SK-N-SH treated with all-trans-retinoic acid at 6 μM for 48 hours (cell line): ENCODE measurements around the gene SPG11.

Experiments
- ATAC-seq: fragments of 200-7000 bp; cut with Tn5 transposase; 3 replicates; pipeline ENCODE4 v1.9.1; 2020; ENCODE audit warnings: mild to moderate bottlenecking, moderate library complexity
- ARNTL ChIP-seq: fragments of 450-650 bp; formaldehyde crosslinking; IDR thresholded peaks from 2 replicates; pipeline ENCODE4 v1.5.0; 2020; ENCODE audit warnings: low read depth, mild to moderate bottlenecking, moderate library complexity, borderline replicate concordance
- BACH2 ChIP-seq: fragments of 250-450 bp; sonication (Bioruptor Pico); IDR thresholded peaks from 2 replicates; pipeline ENCODE4 v1.9.0; 2021; ENCODE audit warnings: mild to moderate bottlenecking, borderline replicate concordance
- CREB5 ChIP-seq: fragments of 250-450 bp; sonication (Bioruptor Pico); IDR thresholded peaks from 2 replicates; pipeline ENCODE4 v1.5.1; 2020; ENCODE audit warnings: low read depth, mild to moderate bottlenecking, moderate library complexity
- ESRRG ChIP-seq: fragments of 250-450 bp; sonication (Bioruptor Pico); IDR thresholded peaks from 2 replicates; pipeline ENCODE4 v1.6.1; 2021; ENCODE audit warnings: mild to moderate bottlenecking
- GLIS3 ChIP-seq: fragments of 250-450 bp; sonication (Bioruptor Pico); IDR thresholded peaks from 2 replicates; pipeline ENCODE4 v1.5.0; 2020; ENCODE audit warnings: mild to moderate bottlenecking, moderate library complexity
- ISL1 ChIP-seq: fragments of 250-450 bp; sonication (Bioruptor Pico); IDR thresholded peaks from 2 replicates; pipeline ENCODE4 v2.1.2; 2022; ENCODE audit warnings: mild to moderate bottlenecking, moderate library complexity
- OSR1 ChIP-seq: fragments of 250-450 bp; sonication (Bioruptor Pico); IDR thresholded peaks from 2 replicates; pipeline ENCODE4 v1.8.0; 2022; ENCODE audit warnings: moderate library complexity, mild to moderate bottlenecking, inconsistent platforms
- POU6F1 ChIP-seq: fragments of 250-450 bp; sonication (Bioruptor Pico); IDR thresholded peaks from 2 replicates; pipeline ENCODE4 v1.8.0; 2021; ENCODE audit warnings: low read depth, mild to moderate bottlenecking, moderate library complexity, borderline replicate concordance
- PPARA ChIP-seq: fragments of 250-450 bp; sonication (Bioruptor Pico); IDR thresholded peaks from 2 replicates; pipeline ENCODE4 v1.5.0; 2020; ENCODE audit warnings: mild to moderate bottlenecking, borderline replicate concordance
- RARB ChIP-seq: fragments of 250-450 bp; sonication (Bioruptor Pico); IDR thresholded peaks from 2 replicates; pipeline ENCODE4 v1.8.0; 2021; ENCODE audit warnings: mild to moderate bottlenecking, moderate library complexity
- SNAI2 ChIP-seq: fragments of 250-450 bp; sonication (Bioruptor Pico); IDR thresholded peaks from 2 replicates; pipeline ENCODE4 v1.5.0; 2020; ENCODE audit warnings: mild to moderate bottlenecking, moderate library complexity
- TCF4 ChIP-seq: fragments of 250-450 bp; sonication (Bioruptor Pico); IDR thresholded peaks from 2 replicates; pipeline ENCODE4 v1.8.0; 2021; ENCODE audit warnings: mild to moderate bottlenecking, moderate library complexity, borderline replicate concordance
- ZC3H10 ChIP-seq: fragments of 250-450 bp; sonication (Bioruptor Pico); IDR thresholded peaks from 2 replicates; pipeline ENCODE4 v1.5.1; 2021; ENCODE audit warnings: mild to moderate bottlenecking, moderate library complexity
- ZFP3 ChIP-seq: fragments of 250-450 bp; sonication (Bioruptor Pico); IDR thresholded peaks from 2 replicates; pipeline ENCODE4 v1.5.0; 2020; ENCODE audit warnings: mild to moderate bottlenecking, moderate library complexity
- ZFP30 ChIP-seq: fragments of 450-650 bp; formaldehyde crosslinking; IDR thresholded peaks from 2 replicates; pipeline ENCODE4 v1.5.0; 2022; ENCODE audit warnings: mild to moderate bottlenecking, moderate library complexity
- ZNF565 ChIP-seq: fragments of 450-650 bp; formaldehyde crosslinking; conservative IDR thresholded peaks from 2 replicates; pipeline ENCODE4 v1.5.0; 2020; ENCODE audit warnings: low read depth, mild to moderate bottlenecking, moderate library complexity
- ZNF70 ChIP-seq: fragments of 450-650 bp; formaldehyde crosslinking; IDR thresholded peaks from 2 replicates; pipeline ENCODE4 v1.5.0; 2020; ENCODE audit warnings: mild to moderate bottlenecking, moderate library complexity
- ZNF8 ChIP-seq: fragments of 450-650 bp; formaldehyde crosslinking; IDR thresholded peaks from 2 replicates; pipeline ENCODE4 v1.5.0; 2020; ENCODE audit warnings: mild to moderate bottlenecking, moderate library complexity
- TF ChIP-seq, protein P1 (sequence below): fragments of 250-450 bp; sonication (Bioruptor Pico); IDR thresholded peaks from 2 replicates; pipeline ENCODE4 v1.5.0; 2020; ENCODE audit warnings: mild to moderate bottlenecking, moderate library complexity
- TF ChIP-seq, protein P2 (sequence below): fragments of 250-450 bp; sonication (Bioruptor Pico); IDR thresholded peaks from 2 replicates; pipeline ENCODE4 v1.5.1; 2021; ENCODE audit warnings: mild to moderate bottlenecking, moderate library complexity
- TF ChIP-seq, protein P3 (sequence below): fragments of 250-450 bp; sonication (Bioruptor Pico); IDR thresholded peaks from 2 replicates; pipeline ENCODE4 v1.8.0; 2020; ENCODE audit warnings: mild to moderate bottlenecking, moderate library complexity, borderline replicate concordance

Gene SPG11

DNA sequence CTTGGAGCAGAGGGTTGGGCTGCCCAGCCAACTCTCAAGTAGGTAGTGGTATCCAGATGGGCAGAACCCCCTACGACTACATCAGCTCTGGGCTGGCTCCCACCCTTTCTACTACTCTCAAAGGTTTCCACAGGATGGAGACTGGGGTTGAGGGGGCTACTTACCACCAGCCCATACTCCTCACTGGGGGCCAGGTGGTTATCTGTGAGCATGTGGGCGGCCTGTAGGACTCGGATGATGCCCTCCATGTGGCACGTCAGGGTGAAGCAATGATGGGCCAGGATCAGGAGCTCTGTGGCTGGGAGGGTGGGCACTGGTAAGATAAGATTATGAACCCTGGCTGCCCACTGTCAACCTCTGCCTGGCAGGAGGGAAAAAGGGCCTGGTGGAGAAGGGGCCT is 93.1 kb downstream of the SPG11 start:
- TF ChIP-seq, protein P1, sequence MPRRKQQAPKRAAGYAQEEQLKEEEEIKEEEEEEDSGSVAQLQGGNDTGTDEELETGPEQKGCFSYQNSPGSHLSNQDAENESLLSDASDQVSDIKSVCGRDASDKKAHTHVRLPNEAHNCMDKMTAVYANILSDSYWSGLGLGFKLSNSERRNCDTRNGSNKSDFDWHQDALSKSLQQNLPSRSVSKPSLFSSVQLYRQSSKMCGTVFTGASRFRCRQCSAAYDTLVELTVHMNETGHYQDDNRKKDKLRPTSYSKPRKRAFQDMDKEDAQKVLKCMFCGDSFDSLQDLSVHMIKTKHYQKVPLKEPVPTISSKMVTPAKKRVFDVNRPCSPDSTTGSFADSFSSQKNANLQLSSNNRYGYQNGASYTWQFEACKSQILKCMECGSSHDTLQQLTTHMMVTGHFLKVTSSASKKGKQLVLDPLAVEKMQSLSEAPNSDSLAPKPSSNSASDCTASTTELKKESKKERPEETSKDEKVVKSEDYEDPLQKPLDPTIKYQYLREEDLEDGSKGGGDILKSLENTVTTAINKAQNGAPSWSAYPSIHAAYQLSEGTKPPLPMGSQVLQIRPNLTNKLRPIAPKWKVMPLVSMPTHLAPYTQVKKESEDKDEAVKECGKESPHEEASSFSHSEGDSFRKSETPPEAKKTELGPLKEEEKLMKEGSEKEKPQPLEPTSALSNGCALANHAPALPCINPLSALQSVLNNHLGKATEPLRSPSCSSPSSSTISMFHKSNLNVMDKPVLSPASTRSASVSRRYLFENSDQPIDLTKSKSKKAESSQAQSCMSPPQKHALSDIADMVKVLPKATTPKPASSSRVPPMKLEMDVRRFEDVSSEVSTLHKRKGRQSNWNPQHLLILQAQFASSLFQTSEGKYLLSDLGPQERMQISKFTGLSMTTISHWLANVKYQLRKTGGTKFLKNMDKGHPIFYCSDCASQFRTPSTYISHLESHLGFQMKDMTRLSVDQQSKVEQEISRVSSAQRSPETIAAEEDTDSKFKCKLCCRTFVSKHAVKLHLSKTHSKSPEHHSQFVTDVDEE (CRISPR knock-in tag), result no peak
- TF ChIP-seq BACH2 (no peak), ESRRG (CRISPR knock-in tag) (no peak), ZFP30 (no peak), ARNTL (CRISPR knock-in tag) (no peak), ISL1 (no peak), OSR1 (CRISPR knock-in tag) (no peak), CREB5 (CRISPR knock-in tag) (no peak), ZNF565 (CRISPR knock-in tag) (no peak), ZNF8 (CRISPR knock-in tag) (no peak), ZC3H10 (CRISPR knock-in tag) (no peak), TCF4 (no peak), PPARA (no peak), RARB (CRISPR knock-in tag) (no peak), ZFP3 (CRISPR knock-in tag) (no peak), GLIS3 (CRISPR knock-in tag) (no peak), POU6F1 (CRISPR knock-in tag) (no peak)
- TF ChIP-seq, protein P2, sequence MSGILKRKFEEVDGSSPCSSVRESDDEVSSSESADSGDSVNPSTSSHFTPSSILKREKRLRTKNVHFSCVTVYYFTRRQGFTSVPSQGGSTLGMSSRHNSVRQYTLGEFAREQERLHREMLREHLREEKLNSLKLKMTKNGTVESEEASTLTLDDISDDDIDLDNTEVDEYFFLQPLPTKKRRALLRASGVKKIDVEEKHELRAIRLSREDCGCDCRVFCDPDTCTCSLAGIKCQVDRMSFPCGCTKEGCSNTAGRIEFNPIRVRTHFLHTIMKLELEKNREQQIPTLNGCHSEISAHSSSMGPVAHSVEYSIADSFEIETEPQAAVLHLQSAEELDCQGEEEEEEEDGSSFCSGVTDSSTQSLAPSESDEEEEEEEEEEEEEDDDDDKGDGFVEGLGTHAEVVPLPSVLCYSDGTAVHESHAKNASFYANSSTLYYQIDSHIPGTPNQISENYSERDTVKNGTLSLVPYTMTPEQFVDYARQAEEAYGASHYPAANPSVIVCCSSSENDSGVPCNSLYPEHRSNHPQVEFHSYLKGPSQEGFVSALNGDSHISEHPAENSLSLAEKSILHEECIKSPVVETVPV (CRISPR knock-in tag), result no peak
- TF ChIP-seq, protein P3, sequence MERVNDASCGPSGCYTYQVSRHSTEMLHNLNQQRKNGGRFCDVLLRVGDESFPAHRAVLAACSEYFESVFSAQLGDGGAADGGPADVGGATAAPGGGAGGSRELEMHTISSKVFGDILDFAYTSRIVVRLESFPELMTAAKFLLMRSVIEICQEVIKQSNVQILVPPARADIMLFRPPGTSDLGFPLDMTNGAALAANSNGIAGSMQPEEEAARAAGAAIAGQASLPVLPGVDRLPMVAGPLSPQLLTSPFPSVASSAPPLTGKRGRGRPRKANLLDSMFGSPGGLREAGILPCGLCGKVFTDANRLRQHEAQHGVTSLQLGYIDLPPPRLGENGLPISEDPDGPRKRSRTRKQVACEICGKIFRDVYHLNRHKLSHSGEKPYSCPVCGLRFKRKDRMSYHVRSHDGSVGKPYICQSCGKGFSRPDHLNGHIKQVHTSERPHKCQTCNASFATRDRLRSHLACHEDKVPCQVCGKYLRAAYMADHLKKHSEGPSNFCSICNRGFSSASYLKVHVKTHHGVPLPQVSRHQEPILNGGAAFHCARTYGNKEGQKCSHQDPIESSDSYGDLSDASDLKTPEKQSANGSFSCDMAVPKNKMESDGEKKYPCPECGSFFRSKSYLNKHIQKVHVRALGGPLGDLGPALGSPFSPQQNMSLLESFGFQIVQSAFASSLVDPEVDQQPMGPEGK (CRISPR knock-in tag), result no peak
- no peak; the same call in 2 of the 3 replicates for ATAC-seq

GRCh38 chr15:44569316-44569715 is 94.1 kb downstream of the SPG11 start:
- ATAC-seq, result no peak
- TF ChIP-seq ESRRG (CRISPR knock-in tag), result no peak
- no peak for TF ChIP-seq TCF4
- TF ChIP-seq CREB5 (CRISPR knock-in tag), result no peak
- no peak for TF ChIP-seq BACH2
- no peak for TF ChIP-seq ARNTL (CRISPR knock-in tag)
- TF ChIP-seq OSR1 (CRISPR knock-in tag), result no peak
- TF ChIP-seq, protein P2 (CRISPR knock-in tag), result no peak
- TF ChIP-seq SNAI2, result no peak
- TF ChIP-seq GLIS3 (CRISPR knock-in tag), result no peak
- TF ChIP-seq, protein P3 (CRISPR knock-in tag), result no peak
- TF ChIP-seq POU6F1 (CRISPR knock-in tag), result no peak
- TF ChIP-seq ZNF70 (CRISPR knock-in tag), result no peak
- TF ChIP-seq ZNF8 (CRISPR knock-in tag), result no peak
